Measurements from ENCODE around the gene PICALM. TPM values are rescaled to one million over a fixed set of nuclear protein-coding genes. Genes with fewer than 3 reads are reported as not detected.

Gene PICALM
- total RNA-seq, 1 donor from 2014 or later = 117 TPM

DNA sequence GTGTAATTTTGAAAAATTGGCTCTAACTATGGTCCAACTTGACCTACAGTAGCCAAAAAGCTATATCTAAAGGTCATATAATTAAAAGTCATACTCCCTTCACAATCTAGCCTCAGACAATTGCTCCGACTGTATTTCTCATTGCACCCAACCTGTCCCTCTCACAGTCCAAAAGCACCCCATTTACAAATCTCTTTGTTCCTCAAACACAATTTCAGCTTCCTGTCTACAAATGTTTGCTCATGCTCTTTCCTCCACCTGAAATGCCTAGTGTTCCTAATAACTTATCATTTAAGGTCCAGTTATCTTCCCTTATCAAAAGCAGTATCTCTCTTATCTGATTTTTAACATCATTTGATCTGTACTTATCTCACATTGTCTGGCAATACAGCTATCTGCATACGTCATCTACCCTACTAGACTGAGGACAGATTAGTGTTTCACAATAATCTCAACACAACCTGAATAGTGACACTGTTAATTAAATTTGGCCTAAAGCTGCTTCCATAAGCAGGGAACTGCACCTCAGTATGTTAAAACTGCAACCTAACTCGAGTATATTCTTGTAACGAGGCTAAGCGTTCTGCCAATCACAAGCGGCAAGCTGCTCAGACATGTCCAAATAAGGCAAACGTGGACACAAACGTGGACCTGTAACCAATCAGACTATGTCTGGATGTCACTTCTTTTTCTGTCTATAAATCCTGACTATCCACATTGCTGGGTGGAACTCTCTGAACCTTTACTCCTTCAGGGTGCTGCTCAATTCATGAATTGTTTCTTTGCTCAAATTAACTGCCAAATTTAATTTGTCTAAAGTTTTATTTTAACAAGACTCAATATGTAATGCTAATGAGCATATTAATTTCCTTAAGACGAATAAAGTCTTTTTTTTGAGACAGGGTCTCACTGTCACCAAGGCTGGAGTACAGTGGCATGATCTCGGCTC, 15.9 kb downstream of the PICALM start:
- no peaks in the 10 kb centered on the region for H3K9me3 Mint-ChIP-seq (ENCODE audit: unreplicated experiment)
- no peaks in the 10 kb centered on the region for H3K27me3 Mint-ChIP-seq (ENCODE audit: unreplicated experiment)
- H3K4me1 Mint-ChIP-seq (ENCODE audit: low read depth, unreplicated experiment) = peaks cover 2% of the 10 kb centered on the region
- TF ChIP-seq, protein P1, sequence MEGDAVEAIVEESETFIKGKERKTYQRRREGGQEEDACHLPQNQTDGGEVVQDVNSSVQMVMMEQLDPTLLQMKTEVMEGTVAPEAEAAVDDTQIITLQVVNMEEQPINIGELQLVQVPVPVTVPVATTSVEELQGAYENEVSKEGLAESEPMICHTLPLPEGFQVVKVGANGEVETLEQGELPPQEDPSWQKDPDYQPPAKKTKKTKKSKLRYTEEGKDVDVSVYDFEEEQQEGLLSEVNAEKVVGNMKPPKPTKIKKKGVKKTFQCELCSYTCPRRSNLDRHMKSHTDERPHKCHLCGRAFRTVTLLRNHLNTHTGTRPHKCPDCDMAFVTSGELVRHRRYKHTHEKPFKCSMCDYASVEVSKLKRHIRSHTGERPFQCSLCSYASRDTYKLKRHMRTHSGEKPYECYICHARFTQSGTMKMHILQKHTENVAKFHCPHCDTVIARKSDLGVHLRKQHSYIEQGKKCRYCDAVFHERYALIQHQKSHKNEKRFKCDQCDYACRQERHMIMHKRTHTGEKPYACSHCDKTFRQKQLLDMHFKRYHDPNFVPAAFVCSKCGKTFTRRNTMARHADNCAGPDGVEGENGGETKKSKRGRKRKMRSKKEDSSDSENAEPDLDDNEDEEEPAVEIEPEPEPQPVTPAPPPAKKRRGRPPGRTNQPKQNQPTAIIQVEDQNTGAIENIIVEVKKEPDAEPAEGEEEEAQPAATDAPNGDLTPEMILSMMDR (IDR thresholded peaks at IDR 0.05; ENCODE audit: partially characterized antibody, unreplicated experiment) = no peak
- no peak overlapping the region for H3K4me3 Mint-ChIP-seq (ENCODE audit: unreplicated experiment)
- H3K36me3 Mint-ChIP-seq (ENCODE audit: unreplicated experiment) = no peaks in the 10 kb centered on the region
- no peak for DNase-seq
- H3K27ac Mint-ChIP-seq (ENCODE audit: unreplicated experiment) = no peak overlapping the region

DNA sequence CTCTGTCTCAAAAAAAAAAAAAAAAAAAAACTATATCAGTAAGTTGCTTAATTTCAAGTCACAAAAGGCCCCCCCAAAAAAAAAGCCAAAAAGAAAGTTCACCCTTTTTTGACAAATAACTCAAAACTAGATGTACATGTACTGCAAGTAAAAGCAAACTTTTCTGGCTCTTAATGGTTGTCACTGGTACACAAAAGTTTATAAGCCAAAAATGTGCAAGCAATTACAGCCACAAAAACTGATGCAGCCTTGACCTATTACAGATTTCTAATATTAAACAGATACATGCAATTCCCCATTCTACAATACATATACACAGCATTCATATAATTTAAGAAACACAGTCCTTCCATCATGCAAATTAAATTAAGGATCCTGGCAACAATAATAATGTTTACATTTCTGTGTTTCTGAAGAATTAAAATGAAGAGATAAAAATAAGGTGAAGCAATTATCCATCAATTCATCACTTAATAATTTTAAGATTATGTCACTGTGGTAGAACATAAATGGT, 18.6 kb downstream of the PICALM start:
- H3K4me1 Mint-ChIP-seq (ENCODE audit: low read depth, unreplicated experiment) = peaks cover 2% of the 10 kb centered on the region
- H3K27me3 Mint-ChIP-seq (ENCODE audit: unreplicated experiment) = no peaks in the 10 kb centered on the region
- TF ChIP-seq, protein P1 (IDR thresholded peaks at IDR 0.05; ENCODE audit: partially characterized antibody, unreplicated experiment) = no peak
- no peaks in the 10 kb centered on the region for H3K9me3 Mint-ChIP-seq (ENCODE audit: unreplicated experiment)
- no peak overlapping the region for H3K27ac Mint-ChIP-seq (ENCODE audit: unreplicated experiment)
- DNase-seq = no peak
- H3K36me3 Mint-ChIP-seq (ENCODE audit: unreplicated experiment) = no peaks in the 10 kb centered on the region
- H3K4me3 Mint-ChIP-seq (ENCODE audit: unreplicated experiment) = no peak overlapping the region

DNA sequence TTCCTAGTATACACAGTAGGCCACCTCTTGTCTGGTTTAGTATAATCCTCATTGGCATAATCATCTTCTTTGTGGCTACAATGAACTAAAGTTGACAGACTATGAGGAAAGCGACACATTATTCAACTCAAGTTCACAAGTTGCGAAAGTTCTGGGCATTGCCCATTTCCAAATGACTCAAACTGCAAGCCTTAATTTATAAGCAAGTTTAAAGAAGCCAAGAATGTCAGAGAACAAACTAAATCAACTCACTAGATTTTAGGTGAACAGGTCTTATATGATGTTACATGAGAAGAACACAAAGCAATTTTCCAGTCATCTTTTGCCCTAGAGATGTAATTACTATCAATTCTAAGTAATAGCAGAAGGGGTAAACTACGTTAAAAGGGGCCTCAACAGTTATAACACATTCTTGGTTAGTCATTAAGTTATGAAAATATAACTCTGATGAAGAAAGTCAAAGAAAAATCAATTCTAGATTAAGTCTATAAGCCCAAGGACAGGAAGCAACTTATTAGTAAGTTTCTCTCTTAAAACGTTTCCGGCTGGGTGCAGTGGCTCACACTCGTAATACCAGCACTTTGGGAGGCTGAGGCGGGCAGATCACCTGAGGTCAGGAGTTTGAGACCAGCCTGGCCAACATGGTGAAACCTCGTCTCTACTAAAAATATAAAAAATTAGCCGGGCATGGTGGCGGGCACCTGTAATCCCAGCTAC, 21.5 kb downstream of the PICALM start:
- Mint-ChIP-seq H3K27ac (ENCODE audit: unreplicated experiment) (no peak overlapping the region), H3K9me3 (ENCODE audit: unreplicated experiment) (peaks cover 2% of the 10 kb centered on the region)
- TF ChIP-seq, protein P1 (IDR thresholded peaks at IDR 0.05; ENCODE audit: partially characterized antibody, unreplicated experiment) = no peak

DNA sequence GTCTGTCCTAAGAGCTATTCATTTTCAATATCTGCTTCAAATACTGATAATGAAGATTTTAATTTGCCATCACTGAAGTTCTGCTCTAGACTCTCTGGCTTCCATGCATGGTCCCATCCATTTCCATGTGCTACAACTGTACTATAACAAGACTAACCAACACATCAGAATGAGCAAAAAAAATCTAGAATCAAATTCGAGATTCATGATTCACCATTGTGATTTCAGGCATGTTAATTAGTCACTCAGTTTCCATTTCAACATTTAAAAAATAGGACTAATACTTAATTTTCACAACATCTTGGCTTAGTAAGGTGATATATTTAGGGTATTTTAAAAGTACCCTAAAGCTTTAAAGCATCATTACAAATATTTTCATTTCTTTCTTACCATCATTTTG, 22.8 kb downstream of the PICALM start:
- Mint-ChIP-seq H3K4me3 (ENCODE audit: unreplicated experiment) (no peak overlapping the region), H3K27me3 (ENCODE audit: unreplicated experiment) (no peaks in the 10 kb centered on the region), H3K4me1 (ENCODE audit: low read depth, unreplicated experiment) (peaks cover 4% of the 10 kb centered on the region), H3K27ac (ENCODE audit: unreplicated experiment) (no peak overlapping the region), H3K36me3 (ENCODE audit: unreplicated experiment) (no peaks in the 10 kb centered on the region), H3K9me3 (ENCODE audit: unreplicated experiment) (peaks cover 2% of the 10 kb centered on the region)
- no peak for DNase-seq
- TF ChIP-seq, protein P1 (IDR thresholded peaks at IDR 0.05; ENCODE audit: partially characterized antibody, unreplicated experiment) = no peak

More for the DNA sequence above, 21.5 kb downstream of the PICALM start:
- no peaks in the 10 kb centered on the region for H3K36me3 Mint-ChIP-seq (ENCODE audit: unreplicated experiment)
- peaks cover 5% of the 10 kb centered on the region for H3K4me1 Mint-ChIP-seq (ENCODE audit: low read depth, unreplicated experiment)
- no peak for DNase-seq
- no peaks in the 10 kb centered on the region for H3K27me3 Mint-ChIP-seq (ENCODE audit: unreplicated experiment)
- no peak overlapping the region for H3K4me3 Mint-ChIP-seq (ENCODE audit: unreplicated experiment)

Measured in glutamatergic neuron (in vitro differentiated cells).